Mucosa of descending colon (tissue), 3 donors: ENCODE results near the gene CCDC85C. TPM values are rescaled to one million over a fixed set of nuclear protein-coding genes. Genes with fewer than 3 reads are reported as not detected.

Source experiments
- ATAC-seq: fragments of 200-7000 bp; cut with Tn5 transposase; one replicate; pipeline ENCODE4 v1.9.1; 2020; ENCODE audit warnings: mild to moderate bottlenecking, moderate library complexity
- DNase-seq, 3 donors: peaks; one replicate each; pipeline ENCODE4 v3.0.0-alpha.2; 2020
- H3K36me3 ChIP-seq: fragments of 200-600 bp; one replicate; pipeline ENCODE4 v1.8.0; 2021; ENCODE audit warnings: low read depth, mild to moderate bottlenecking
- H3K4me1 ChIP-seq: fragments of 200-600 bp; one replicate; pipeline ENCODE4 v1.8.0; 2021; ENCODE audit warnings: low read depth, mild to moderate bottlenecking
- H3K4me3 ChIP-seq: fragments of 200-600 bp; one replicate; pipeline ENCODE4 v1.8.0; 2021; ENCODE audit warnings: mild to moderate bottlenecking
- H3K9me3 ChIP-seq: fragments of 200-600 bp; one replicate; pipeline ENCODE4 v1.8.0; 2021; ENCODE audit warnings: mild to moderate bottlenecking
- intact Hi-C, 2 donors: fragments of 100-400 bp; cut with DNase I in 1 of 2; cut with micrococcal nuclease in 1 of 2; formaldehyde crosslinking; loops; one replicate each; pipeline versions ENCODE4 v1.11.0 to v1.11.1; 2022; cut with DNase I, micrococcal nuclease
- total RNA-seq, 3 donors: library from RNA; stranded (reverse); fragmentation: NEBNext Ultra II Directional in 2 of 3; extraction: Animal tissue kit (Norgen Biotek cat#: 25700) in 2 of 3; gene quantifications; one replicate each; pipeline versions ENCODE4 v1.2.1 to v1.2.4, GENCODE V29; 2021 to 2023
- TF ChIP-seq, protein P1 (sequence below): fragments of 200-600 bp; IDR thresholded peaks from one replicate; pipeline ENCODE4 v1.8.0; 2022; ENCODE audit warnings: antibody characterized with exemption, mild to moderate bottlenecking
- donor health status: DM: no; HTN: no; CAD: no; lungs with moderate emphysema.
- donor health status: DM: no; HTN: no; CAD: no.
- donor health status: DM: no; HTN: yes; CAD: no.

Gene CCDC85C
- total RNA-seq, 3 donors from 2014 or later, result 66.2 to 102 (median 66.2) TPM

DNA sequence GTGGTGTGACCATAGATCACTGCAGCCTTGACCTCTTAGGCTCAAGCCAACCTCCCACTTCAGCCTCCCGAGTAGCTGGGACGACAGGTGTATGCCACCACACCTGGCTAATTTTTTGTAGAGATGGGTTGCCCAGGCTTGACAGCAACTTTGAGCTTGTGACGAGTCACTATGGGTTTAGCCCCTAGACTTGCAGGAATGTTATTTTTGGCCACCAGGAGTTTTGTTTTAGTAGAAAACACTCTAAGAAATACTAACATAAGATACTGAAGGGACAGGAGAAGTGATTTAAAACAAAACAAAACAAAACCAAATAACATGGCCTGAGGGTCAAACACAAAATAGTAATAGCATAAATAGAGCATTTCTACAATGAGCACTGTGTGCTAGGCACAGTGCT lies 149.8 kb downstream of the CCDC85C start:
- TF ChIP-seq, protein P1, sequence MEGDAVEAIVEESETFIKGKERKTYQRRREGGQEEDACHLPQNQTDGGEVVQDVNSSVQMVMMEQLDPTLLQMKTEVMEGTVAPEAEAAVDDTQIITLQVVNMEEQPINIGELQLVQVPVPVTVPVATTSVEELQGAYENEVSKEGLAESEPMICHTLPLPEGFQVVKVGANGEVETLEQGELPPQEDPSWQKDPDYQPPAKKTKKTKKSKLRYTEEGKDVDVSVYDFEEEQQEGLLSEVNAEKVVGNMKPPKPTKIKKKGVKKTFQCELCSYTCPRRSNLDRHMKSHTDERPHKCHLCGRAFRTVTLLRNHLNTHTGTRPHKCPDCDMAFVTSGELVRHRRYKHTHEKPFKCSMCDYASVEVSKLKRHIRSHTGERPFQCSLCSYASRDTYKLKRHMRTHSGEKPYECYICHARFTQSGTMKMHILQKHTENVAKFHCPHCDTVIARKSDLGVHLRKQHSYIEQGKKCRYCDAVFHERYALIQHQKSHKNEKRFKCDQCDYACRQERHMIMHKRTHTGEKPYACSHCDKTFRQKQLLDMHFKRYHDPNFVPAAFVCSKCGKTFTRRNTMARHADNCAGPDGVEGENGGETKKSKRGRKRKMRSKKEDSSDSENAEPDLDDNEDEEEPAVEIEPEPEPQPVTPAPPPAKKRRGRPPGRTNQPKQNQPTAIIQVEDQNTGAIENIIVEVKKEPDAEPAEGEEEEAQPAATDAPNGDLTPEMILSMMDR, result no peak
- H3K4me3 ChIP-seq, result no peak overlapping the region
- intact Hi-C loops, result no loop called here
- DNase-seq (no peak), ATAC-seq (no peak)
- no peaks in the 10 kb centered on the region for H3K9me3 ChIP-seq
- no peaks in the 10 kb centered on the region for H3K36me3 ChIP-seq
- no peaks in the 10 kb centered on the region for H3K4me1 ChIP-seq

DNA sequence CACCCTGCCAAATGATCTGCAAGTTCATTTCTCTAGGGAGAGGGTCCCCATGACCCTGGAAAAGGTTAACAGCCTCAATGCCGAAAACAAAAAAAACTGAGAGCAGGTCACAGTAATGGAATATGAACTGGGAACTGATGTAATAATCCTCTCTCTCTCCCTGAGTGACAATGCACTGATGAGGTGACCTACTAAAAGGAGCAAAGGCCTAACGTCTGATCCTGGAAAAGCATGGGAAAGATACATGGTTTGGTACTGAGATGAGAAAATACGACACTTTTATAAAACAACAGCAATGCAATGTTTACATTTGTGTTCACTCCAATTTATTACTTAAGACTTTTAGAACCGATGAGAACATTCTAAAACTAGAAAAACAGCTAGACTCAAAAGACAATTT lies 151.0 kb downstream of the CCDC85C start:
- TF ChIP-seq, protein P1, result no peak
- Histone ChIP-seq H3K4me1 (no peaks in the 10 kb centered on the region), H3K9me3 (no peaks in the 10 kb centered on the region), H3K36me3 (no peaks in the 10 kb centered on the region), H3K4me3 (no peak overlapping the region)
- DNase-seq (no peak), ATAC-seq (no peak)
- intact Hi-C loops, result no loop called here

DNA sequence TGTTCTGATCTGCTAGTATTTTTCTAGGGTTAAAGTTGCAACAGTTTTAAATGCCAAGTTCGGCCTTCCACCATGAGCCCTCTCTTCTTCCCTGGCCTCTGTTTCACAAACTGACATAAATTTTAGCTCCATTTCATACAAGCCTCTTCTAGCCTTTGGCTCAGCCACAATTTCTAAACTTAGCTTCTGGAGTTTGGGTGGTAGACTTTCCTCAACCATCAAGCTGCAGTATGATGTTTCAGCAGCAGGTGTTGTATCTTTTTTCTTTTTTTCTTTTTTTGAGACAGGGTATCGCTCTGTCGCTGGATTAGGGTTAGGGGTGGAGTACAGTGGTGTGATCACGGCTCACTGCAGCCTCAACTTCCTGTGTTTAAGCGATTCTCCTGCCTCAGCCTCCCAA lies 152.8 kb downstream of the CCDC85C start:
- no peaks in the 10 kb centered on the region for H3K36me3 ChIP-seq
- intact Hi-C loops, result no loop called here
- no peaks in the 10 kb centered on the region for H3K9me3 ChIP-seq

DNA sequence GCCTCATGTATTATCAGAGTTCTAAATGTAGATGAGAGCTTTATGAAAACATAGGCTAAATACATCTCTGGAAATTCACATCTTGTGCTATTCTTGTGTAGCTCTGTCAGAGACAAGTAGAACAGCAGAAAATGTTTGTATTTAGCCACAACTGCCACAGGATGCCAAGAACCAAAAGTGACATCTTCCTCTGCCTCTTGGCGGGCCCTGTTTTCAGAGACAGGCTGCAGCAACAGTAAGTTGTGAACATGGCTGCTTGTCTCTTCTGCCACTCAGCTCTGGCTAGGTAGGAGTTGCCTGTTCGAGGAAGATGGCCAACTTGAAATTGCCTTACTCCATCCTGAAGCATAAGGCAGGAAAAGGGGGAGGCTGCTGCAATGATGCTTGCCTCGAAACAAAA lies 153.7 kb downstream of the CCDC85C start:
- intact Hi-C loops, result no loop called here
- DNase-seq (no peak), ATAC-seq (no peak)
- Histone ChIP-seq H3K36me3 (no peaks in the 10 kb centered on the region), H3K9me3 (no peaks in the 10 kb centered on the region), H3K4me1 (no peaks in the 10 kb centered on the region), H3K4me3 (no peak overlapping the region)
- TF ChIP-seq, protein P1, result no peak

More for the DNA sequence above, 152.8 kb downstream of the CCDC85C start:
- DNase-seq (no peak), ATAC-seq (no peak)
- H3K4me3 ChIP-seq, result no peak overlapping the region
- no peaks in the 10 kb centered on the region for H3K4me1 ChIP-seq
- TF ChIP-seq, protein P1, result no peak

Other genes starting within 250 kb of the CCDC85C start
- 100 to 1,000 TPM in 1 of 3 donors, 10 to 100 TPM in 2; 61.6 to 119 (median 61.6) TPM for gene SETD3, start 123.3 kb downstream of the CCDC85C start, total RNA-seq
- gene CCNK, start 122.8 kb downstream of the CCDC85C start, total RNA-seq, result 10 to 100 TPM; 47.4 to 68.4 (median 64.5) TPM
- gene HHIPL1, start 40.9 kb upstream of the CCDC85C start, total RNA-seq, result 1 to 10 TPM in 2 of 3 donors, under 1 TPM in 1; 0.26 to 3.2 (median 1.1) TPM
- 1 to 10 TPM in 1 of 3 donors, under 1 TPM in 2; 0.14 to 1.0 (median 0.22) TPM for gene CYP46A1, start 80.1 kb upstream of the CCDC85C start, total RNA-seq
- 10 to 100 TPM in 1 of 3 donors, 1 to 10 TPM in 2; 5.4 to 82.5 (median 8.1) TPM for gene EML1, start 189.2 kb upstream of the CCDC85C start, total RNA-seq